A549 (cell line): ENCODE measurements around the gene RNF213. TPM values are rescaled to one million over a fixed set of nuclear protein-coding genes. Genes with fewer than 3 reads are reported as not detected.

ENCODE experiments used
- ATAC-seq, 2 experiments: fragments of 200-7000 bp in 1 of 2; fragments of >200 bp in 1 of 2; cut with Nextera tagmentation in 1 of 2; cut with Tn5 transposase in 1 of 2; 3 replicates each; pipeline versions ENCODE4 v1.8.0 to v1.9.1; 2018 to 2020; ENCODE audit warnings: mild to moderate bottlenecking in 1 of 2, moderate library complexity in 1 of 2
- CTCF ChIA-PET: fragments of 300-600 bp; sonication (Branson Sonifier 250); formaldehyde crosslinking; extraction: SDS; loops from one replicate; lab custom pipeline; 2021; ENCODE audit warnings: antibody characterized with exemption, inconsistent platforms; lab: Yijun Ruan, JAX
- POLR2A ChIA-PET: fragments of 350-600 bp; formaldehyde crosslinking; extraction: SDS; loops from one replicate; lab custom pipeline; 2021; ENCODE audit warnings: antibody characterized with exemption, inconsistent platforms; lab: Yijun Ruan, JAX
- DNase-seq, 2 experiments: peaks; one replicate each; pipeline versions ENCODE4 v3.0.0 to v3.0.0-alpha.2; 2011 to 2016; ENCODE audit warnings: low read depth in 1 of 2, low spot score in 1 of 2
- FAIRE-seq: peaks from 2 replicates; lab custom pipeline; 2011; peaks lifted over from hg19 to GRCh38; lab: Jason Lieb, UNC
- H3K27ac ChIP-seq, 2 experiments: fragments of >200 bp; sonication (Bioruptor Twin); formaldehyde crosslinking; 3 replicates each; pipeline ENCODE4 v1.5.1; 2016 to 2017
- H3K4me1 ChIP-seq: fragments of >200 bp; sonication (Bioruptor Twin); formaldehyde crosslinking; 3 replicates; pipeline ENCODE4 v1.6.1; 2016
- H3K4me2 ChIP-seq: fragments of >200 bp; sonication (Bioruptor Twin); formaldehyde crosslinking; 3 replicates; pipeline ENCODE4 v1.6.1; 2016
- H3K4me3 ChIP-seq: fragments of >200 bp; sonication (Bioruptor Twin); formaldehyde crosslinking; 3 replicates; pipeline ENCODE4 v1.5.1; 2016
- H3K9me3 ChIP-seq: fragments of >200 bp; sonication (Bioruptor Twin); formaldehyde crosslinking; 3 replicates; pipeline ENCODE4 v1.6.1; 2016
- BHLHE40 ChIP-seq: IDR thresholded peaks from 2 replicates; pipeline ENCODE4 v1.6.1; 2012; ENCODE audit warnings: low read depth, low read length, inconsistent platforms
- CBX2 ChIP-seq: fragments of 200-600 bp; sonication (generic); IDR thresholded peaks from 2 replicates; pipeline ENCODE4 v1.6.1; 2016; ENCODE audit warnings: low read depth, mild to moderate bottlenecking, borderline replicate concordance
- CBX8 ChIP-seq: fragments of 200-600 bp; sonication (generic); IDR thresholded peaks from 2 replicates; pipeline ENCODE4 v1.6.1; 2016
- CEBPB ChIP-seq, 2 experiments: fragments of >200 bp in 1 of 2; sonication (Bioruptor Twin) in 1 of 2; formaldehyde crosslinking in 1 of 2; IDR thresholded peaks; 2 replicates each; pipeline ENCODE4 v1.6.1; 2012 to 2016
- EP300 ChIP-seq, 2 experiments: fragments of >200 bp; sonication (Bioruptor Twin); formaldehyde crosslinking; IDR thresholded peaks; 2 replicates in 1 of 2; 3 replicates in 1 of 2; pipeline ENCODE4 v1.6.1; 2016 to 2017
- FOSB ChIP-seq: fragments of 250-450 bp; sonication (Bioruptor Pico); IDR thresholded peaks from 2 replicates; pipeline ENCODE4 v1.5.0; 2020; ENCODE audit warnings: mild to moderate bottlenecking, moderate library complexity
- FOSL2 ChIP-seq, 2 experiments: fragments of 450-650 bp in 1 of 2; fragments of >200 bp in 1 of 2; sonication (Bioruptor Twin) in 1 of 2; formaldehyde crosslinking; IDR thresholded peaks; 2 replicates each; pipeline versions ENCODE4 v1.5.0 to v1.6.1; 2016 to 2020; ENCODE audit warnings: mild to moderate bottlenecking in 1 of 2, moderate library complexity in 1 of 2
- FOXS1 ChIP-seq: fragments of 250-450 bp; sonication (Bioruptor Pico); IDR thresholded peaks from 2 replicates; pipeline ENCODE4 v1.5.0; 2020; ENCODE audit warnings: mild to moderate bottlenecking, moderate library complexity
- GATA3 ChIP-seq: IDR thresholded peaks from 2 replicates; pipeline ENCODE4 v1.6.1; 2012; ENCODE audit warnings: borderline replicate concordance
- HOXA7 ChIP-seq: fragments of 250-450 bp; sonication (Bioruptor Pico); IDR thresholded peaks from 2 replicates; pipeline ENCODE4 v1.5.0; 2020; ENCODE audit warnings: mild to moderate bottlenecking, moderate library complexity
- MAFK ChIP-seq: fragments of 450-650 bp; IDR thresholded peaks from 2 replicates; pipeline ENCODE4 v1.6.1; 2014; ENCODE audit not compliant: partially characterized antibody
- MAZ ChIP-seq: fragments of 150-350 bp; IDR thresholded peaks from 2 replicates; pipeline ENCODE4 v1.6.1; 2014; ENCODE audit warnings: antibody characterized with exemption, low read depth, low read length, borderline replicate concordance
- MYC ChIP-seq: IDR thresholded peaks from 2 replicates; pipeline ENCODE4 v1.6.1; 2012; ENCODE audit warnings: mild to moderate bottlenecking, inconsistent platforms, low read length, improper control_type of control experiment, borderline replicate concordance
- NR3C1 ChIP-seq: fragments of >200 bp; sonication (Bioruptor Twin); formaldehyde crosslinking; IDR thresholded peaks from 3 replicates; pipeline ENCODE4 v1.6.1; 2017
- POLR2AphosphoS2 ChIP-seq: conservative IDR thresholded peaks from 2 replicates; pipeline ENCODE4 v1.6.1; 2012; ENCODE audit warnings: low read length, improper control_type of control experiment, inconsistent platforms
- RARB ChIP-seq: fragments of 250-450 bp; sonication (Bioruptor Pico); IDR thresholded peaks from 2 replicates; pipeline ENCODE4 v1.8.0; 2021; ENCODE audit warnings: mild to moderate bottlenecking, moderate library complexity
- RCOR1 ChIP-seq: fragments of 150-350 bp; IDR thresholded peaks from 2 replicates; pipeline ENCODE4 v1.6.1; 2014; ENCODE audit warnings: antibody characterized with exemption, low read length, low read depth
- ZFP36 ChIP-seq: fragments of 450-650 bp; IDR thresholded peaks from 2 replicates; pipeline ENCODE4 v1.6.1; 2014; ENCODE audit warnings: borderline replicate concordance; ENCODE audit not compliant: partially characterized antibody
- WGBS: methylation state at CpG from one replicate; pipeline ENCODE4 v1.1.6; 2017; ENCODE audit errors: missing lambda C conversion rate; 5-methylcytosine and 5-hydroxymethylcytosine counted together
- polyA plus RNA-seq, 4 experiments: library from polyadenylated mRNA; depleted of rRNA in 3 of 4; stranded (reverse); fragments of >200 nt; fragmentation: RNase III in 1 of 4; extraction: RNeasy Plus Mini Kit Qiagen cat#74134 plus additional on column Dnase treatment in 1 of 4; gene quantifications; 2 replicates in 3 of 4; 3 replicates in 1 of 4; pipeline ENCODE4 v1.2.3, GENCODE V29; 2011 to 2017
- TF ChIP-seq, protein P1 (sequence below): IDR thresholded peaks from 2 replicates; pipeline ENCODE4 v1.6.1; 2012
- TF ChIP-seq, protein P2 (sequence below): fragments of 450-650 bp; IDR thresholded peaks from 2 replicates; pipeline ENCODE4 v1.6.1; 2014; ENCODE audit warnings: antibody characterized with exemption
- TF ChIP-seq, protein P3 (sequence below): fragments of 200-600 bp; sonication (generic); IDR thresholded peaks from 2 replicates; pipeline ENCODE4 v1.6.1; 2016; ENCODE audit warnings: antibody characterized with exemption, mild to moderate bottlenecking, moderate library complexity
- TF ChIP-seq, protein P4 (sequence below): IDR thresholded peaks from 2 replicates; pipeline ENCODE4 v1.6.1; 2012; ENCODE audit warnings: low read depth, borderline replicate concordance
- TF ChIP-seq, protein P5 (sequence below): fragments of 250-450 bp; sonication (Bioruptor Pico); IDR thresholded peaks from 2 replicates; pipeline ENCODE4 v1.5.0; 2020; ENCODE audit warnings: low read depth, mild to moderate bottlenecking, moderate library complexity

The RNF213 gene
- polyA plus RNA-seq, 2 of the 4 experiments (the other 2 are of a cell fraction): 59.1 to 127 TPM

DNA sequence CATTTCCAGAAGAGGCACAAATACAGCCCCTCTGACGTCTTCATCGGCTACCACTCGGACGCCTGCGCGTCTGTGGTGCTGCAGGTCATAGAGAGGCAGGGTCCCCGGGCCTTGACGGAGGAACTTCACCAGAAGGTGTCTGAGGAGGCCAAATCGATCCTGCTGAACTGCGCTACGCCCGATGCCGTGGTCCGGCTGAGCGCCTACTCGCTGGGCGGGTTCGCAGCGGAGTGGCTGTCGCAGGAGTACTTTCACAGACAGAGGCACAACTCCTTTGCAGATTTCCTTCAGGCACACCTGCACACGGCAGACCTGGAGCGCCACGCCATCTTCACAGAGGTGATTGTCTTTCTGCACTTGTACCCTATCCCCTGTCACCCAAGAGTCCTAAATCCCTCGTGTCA, 87.3 kb downstream of the RNF213 start:
- H3K4me2 ChIP-seq: no peak overlapping the region
- ATAC-seq (no peak), DNase-seq (no peak), FAIRE-seq (no peak)
- CTCF ChIA-PET: interaction anchor here (1.7 kb wide), 1 partner anchor 16 kb away, joined by 4 read pairs; no protein-coding TSS in a partner anchor
- H3K27ac ChIP-seq: no peak overlapping the region
- no peaks in the 10 kb centered on the region for H3K9me3 ChIP-seq
- no peak for TF ChIP-seq FOXS1 (CRISPR knock-in tag)
- TF ChIP-seq CEBPB (IDR thresholded peaks at IDR 0.05): no peak
- TF ChIP-seq CBX8: no peak
- TF ChIP-seq FOSB (CRISPR knock-in tag): no peak
- TF ChIP-seq, protein P1, sequence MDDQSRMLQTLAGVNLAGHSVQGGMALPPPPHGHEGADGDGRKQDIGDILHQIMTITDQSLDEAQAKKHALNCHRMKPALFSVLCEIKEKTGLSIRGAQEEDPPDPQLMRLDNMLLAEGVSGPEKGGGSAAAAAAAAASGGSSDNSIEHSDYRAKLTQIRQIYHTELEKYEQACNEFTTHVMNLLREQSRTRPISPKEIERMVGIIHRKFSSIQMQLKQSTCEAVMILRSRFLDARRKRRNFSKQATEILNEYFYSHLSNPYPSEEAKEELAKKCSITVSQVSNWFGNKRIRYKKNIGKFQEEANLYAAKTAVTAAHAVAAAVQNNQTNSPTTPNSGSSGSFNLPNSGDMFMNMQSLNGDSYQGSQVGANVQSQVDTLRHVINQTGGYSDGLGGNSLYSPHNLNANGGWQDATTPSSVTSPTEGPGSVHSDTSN: no peak
- TF ChIP-seq GATA3: no peak
- no peak for TF ChIP-seq CBX2
- TF ChIP-seq RARB (CRISPR knock-in tag): no peak
- no peaks in the 10 kb centered on the region for H3K4me1 ChIP-seq
- POLR2A ChIA-PET: no interaction called here
- H3K4me3 ChIP-seq: no peak overlapping the region
- WGBS: 97% methylated on average over 24 of the region's 24 CpGs

DNA sequence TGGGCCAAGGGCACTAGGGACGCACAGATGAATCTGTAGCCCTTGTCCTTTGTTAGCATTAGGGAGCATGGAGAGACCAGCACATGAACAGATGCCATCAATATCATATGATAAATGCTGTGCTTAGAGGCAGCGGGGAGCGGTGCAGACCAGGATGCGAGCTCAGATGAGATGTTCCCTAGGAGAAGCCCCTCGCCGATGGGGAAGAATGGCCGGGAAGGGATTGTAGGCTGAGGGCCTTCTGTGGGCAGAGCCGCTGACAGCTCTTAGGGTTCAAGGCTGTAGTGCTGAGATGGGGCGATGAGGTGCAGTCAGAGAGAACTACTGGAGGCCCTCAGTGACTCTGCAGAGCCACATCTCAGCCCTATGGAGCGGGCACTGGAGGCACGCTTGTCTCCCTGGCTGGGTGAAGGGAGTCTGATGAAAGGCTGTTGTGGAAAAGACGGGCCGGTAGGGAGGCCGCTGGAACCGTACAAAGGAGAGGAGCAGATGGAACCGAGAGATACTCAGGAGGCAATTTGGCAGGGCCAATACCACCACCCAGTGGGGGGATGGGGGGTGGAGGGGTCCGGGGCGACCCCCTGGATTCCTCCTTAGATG, 88.0 kb downstream of the RNF213 start:
- DNase-seq (no peak), ATAC-seq (no peak), FAIRE-seq (no peak)
- Histone ChIP-seq H3K4me1 (no peaks in the 10 kb centered on the region), H3K9me3 (no peaks in the 10 kb centered on the region), H3K27ac (no peak overlapping the region), H3K4me3 (no peak overlapping the region), H3K4me2 (no peak overlapping the region)
- WGBS: 97% methylated on average over 15 of the region's 18 CpGs
- CTCF ChIA-PET: interaction anchor here (1.7 kb wide), 1 partner anchor 15 kb away, joined by 4 read pairs; no protein-coding TSS in a partner anchor
- POLR2A ChIA-PET: no interaction called here
- no peak for TF ChIP-seq POLR2AphosphoS2
- TF ChIP-seq MAZ: no peak
- TF ChIP-seq FOSL2 (IDR thresholded peaks at IDR 0.05): no peak
- TF ChIP-seq FOSL2 (CRISPR knock-in tag; IDR thresholded peaks at IDR 0.05): no peak
- no peak for TF ChIP-seq RCOR1
- TF ChIP-seq MAFK: no peak
- no peak for TF ChIP-seq FOXS1 (CRISPR knock-in tag)
- TF ChIP-seq, protein P2, sequence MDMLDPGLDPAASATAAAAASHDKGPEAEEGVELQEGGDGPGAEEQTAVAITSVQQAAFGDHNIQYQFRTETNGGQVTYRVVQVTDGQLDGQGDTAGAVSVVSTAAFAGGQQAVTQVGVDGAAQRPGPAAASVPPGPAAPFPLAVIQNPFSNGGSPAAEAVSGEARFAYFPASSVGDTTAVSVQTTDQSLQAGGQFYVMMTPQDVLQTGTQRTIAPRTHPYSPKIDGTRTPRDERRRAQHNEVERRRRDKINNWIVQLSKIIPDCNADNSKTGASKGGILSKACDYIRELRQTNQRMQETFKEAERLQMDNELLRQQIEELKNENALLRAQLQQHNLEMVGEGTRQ: no peak
- TF ChIP-seq, protein P3, sequence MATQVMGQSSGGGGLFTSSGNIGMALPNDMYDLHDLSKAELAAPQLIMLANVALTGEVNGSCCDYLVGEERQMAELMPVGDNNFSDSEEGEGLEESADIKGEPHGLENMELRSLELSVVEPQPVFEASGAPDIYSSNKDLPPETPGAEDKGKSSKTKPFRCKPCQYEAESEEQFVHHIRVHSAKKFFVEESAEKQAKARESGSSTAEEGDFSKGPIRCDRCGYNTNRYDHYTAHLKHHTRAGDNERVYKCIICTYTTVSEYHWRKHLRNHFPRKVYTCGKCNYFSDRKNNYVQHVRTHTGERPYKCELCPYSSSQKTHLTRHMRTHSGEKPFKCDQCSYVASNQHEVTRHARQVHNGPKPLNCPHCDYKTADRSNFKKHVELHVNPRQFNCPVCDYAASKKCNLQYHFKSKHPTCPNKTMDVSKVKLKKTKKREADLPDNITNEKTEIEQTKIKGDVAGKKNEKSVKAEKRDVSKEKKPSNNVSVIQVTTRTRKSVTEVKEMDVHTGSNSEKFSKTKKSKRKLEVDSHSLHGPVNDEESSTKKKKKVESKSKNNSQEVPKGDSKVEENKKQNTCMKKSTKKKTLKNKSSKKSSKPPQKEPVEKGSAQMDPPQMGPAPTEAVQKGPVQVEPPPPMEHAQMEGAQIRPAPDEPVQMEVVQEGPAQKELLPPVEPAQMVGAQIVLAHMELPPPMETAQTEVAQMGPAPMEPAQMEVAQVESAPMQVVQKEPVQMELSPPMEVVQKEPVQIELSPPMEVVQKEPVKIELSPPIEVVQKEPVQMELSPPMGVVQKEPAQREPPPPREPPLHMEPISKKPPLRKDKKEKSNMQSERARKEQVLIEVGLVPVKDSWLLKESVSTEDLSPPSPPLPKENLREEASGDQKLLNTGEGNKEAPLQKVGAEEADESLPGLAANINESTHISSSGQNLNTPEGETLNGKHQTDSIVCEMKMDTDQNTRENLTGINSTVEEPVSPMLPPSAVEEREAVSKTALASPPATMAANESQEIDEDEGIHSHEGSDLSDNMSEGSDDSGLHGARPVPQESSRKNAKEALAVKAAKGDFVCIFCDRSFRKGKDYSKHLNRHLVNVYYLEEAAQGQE: no peak
- TF ChIP-seq, protein P4, sequence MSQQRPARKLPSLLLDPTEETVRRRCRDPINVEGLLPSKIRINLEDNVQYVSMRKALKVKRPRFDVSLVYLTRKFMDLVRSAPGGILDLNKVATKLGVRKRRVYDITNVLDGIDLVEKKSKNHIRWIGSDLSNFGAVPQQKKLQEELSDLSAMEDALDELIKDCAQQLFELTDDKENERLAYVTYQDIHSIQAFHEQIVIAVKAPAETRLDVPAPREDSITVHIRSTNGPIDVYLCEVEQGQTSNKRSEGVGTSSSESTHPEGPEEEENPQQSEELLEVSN: no peak
- TF ChIP-seq ZFP36: no peak
- TF ChIP-seq EP300 (IDR thresholded peaks at IDR 0.05): no peak
- no peak for TF ChIP-seq NR3C1
- no peak for TF ChIP-seq BHLHE40
- TF ChIP-seq, protein P5, sequence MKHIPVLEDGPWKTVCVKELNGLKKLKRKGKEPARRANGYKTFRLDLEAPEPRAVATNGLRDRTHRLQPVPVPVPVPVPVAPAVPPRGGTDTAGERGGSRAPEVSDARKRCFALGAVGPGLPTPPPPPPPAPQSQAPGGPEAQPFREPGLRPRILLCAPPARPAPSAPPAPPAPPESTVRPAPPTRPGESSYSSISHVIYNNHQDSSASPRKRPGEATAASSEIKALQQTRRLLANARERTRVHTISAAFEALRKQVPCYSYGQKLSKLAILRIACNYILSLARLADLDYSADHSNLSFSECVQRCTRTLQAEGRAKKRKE: no peak
- no peak for TF ChIP-seq MYC
- TF ChIP-seq HOXA7 (CRISPR knock-in tag): no peak
